T-helper 2 cell treated with Interferon-gamma antibody and Interleukin-4, amounts not matched to agents 5 μg/mL and 100 μg/mL, for 36 hours (primary cell): Measurements from ENCODE around the gene HECW1.

Experiments
- DNase-seq: peaks from one replicate; pipeline ENCODE4 v3.0.0; 2021; ENCODE audit warnings: low spot score
- H3K27ac Mint-ChIP-seq: one replicate; pipeline ENCODE4 v1.8.0; 2021; ENCODE audit warnings: mild to moderate bottlenecking, mixed read lengths
- H3K27me3 Mint-ChIP-seq: one replicate; pipeline ENCODE4 v1.8.0; 2021; ENCODE audit warnings: low read depth, mixed read lengths
- H3K36me3 Mint-ChIP-seq: one replicate; pipeline ENCODE4 v1.8.0; 2021; ENCODE audit warnings: low read depth, mixed read lengths
- H3K4me1 Mint-ChIP-seq: one replicate; pipeline ENCODE4 v1.8.0; 2021; ENCODE audit warnings: low read depth, mixed read lengths
- H3K4me3 Mint-ChIP-seq: one replicate; pipeline ENCODE4 v1.8.0; 2022; ENCODE audit warnings: mild to moderate bottlenecking, moderate library complexity, mixed read lengths
- H3K9me3 Mint-ChIP-seq: one replicate; pipeline ENCODE4 v1.8.0; 2021; ENCODE audit warnings: mixed read lengths

The HECW1 gene

GRCh38 chr7:43439631-43440401 is 327.4 kb downstream of the HECW1 start:
- H3K27me3 Mint-ChIP-seq: no peaks in the 10 kb centered on the region
- peak; percentile 40 for DNase-seq
- H3K9me3 Mint-ChIP-seq: no peaks in the 10 kb centered on the region
- peaks cover 1% of the 10 kb centered on the region for H3K4me1 Mint-ChIP-seq
- H3K36me3 Mint-ChIP-seq: no peaks in the 10 kb centered on the region
- no peak overlapping the region for H3K27ac Mint-ChIP-seq
- H3K4me3 Mint-ChIP-seq: no peak overlapping the region

DNA sequence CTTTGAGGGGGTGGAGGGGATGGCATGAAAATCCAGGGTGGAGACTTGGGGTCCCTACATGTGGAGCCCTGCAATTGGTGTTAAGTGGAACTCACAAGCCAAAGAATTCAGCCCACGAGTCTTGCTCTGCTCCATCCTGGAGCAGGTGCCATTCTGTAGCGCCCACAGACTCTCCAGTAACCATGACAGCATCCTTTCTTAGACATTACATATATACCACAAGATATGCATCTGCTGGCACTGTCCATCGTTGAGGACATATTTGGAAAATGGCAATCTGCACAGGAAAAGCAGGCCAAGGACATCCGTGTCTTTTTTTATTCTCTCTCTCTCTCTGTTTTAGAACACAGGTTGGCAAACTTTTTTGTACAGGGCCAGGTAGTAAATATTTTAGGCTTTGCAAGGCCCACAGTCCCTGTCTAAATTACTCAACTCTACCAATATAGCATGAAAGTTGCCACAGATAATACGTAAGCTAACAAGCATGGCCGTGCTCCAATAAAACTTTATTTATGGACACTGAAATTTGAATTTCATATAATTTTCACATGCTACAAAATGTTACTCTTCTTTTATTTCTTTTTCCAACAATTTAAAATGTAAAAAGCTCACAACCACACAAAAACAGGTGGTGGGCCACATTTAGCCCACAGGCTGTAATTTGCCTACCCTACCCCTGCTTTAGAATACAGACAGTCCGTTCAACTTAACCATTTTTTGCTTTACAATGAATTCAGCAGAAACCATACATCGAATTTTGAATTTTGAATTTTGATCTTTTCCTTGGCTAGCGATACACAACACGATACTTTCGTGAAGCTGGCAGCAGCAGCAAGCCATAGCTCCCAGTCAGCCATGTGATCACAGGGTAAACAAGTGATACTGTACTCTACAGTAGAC is 329.0 kb downstream of the HECW1 start:
- H3K36me3 Mint-ChIP-seq: no peaks in the 10 kb centered on the region
- no peak for DNase-seq
- H3K27ac Mint-ChIP-seq: no peak overlapping the region
- H3K4me1 Mint-ChIP-seq: peaks cover 1% of the 10 kb centered on the region
- no peak overlapping the region for H3K4me3 Mint-ChIP-seq
- no peaks in the 10 kb centered on the region for H3K27me3 Mint-ChIP-seq
- H3K9me3 Mint-ChIP-seq: no peaks in the 10 kb centered on the region

GRCh38 chr7:43443381-43443780 is 330.9 kb downstream of the HECW1 start:
- H3K27ac Mint-ChIP-seq: no peak overlapping the region
- no peaks in the 10 kb centered on the region for H3K9me3 Mint-ChIP-seq
- H3K4me3 Mint-ChIP-seq: no peak overlapping the region
- no peaks in the 10 kb centered on the region for H3K4me1 Mint-ChIP-seq
- no peaks in the 10 kb centered on the region for H3K27me3 Mint-ChIP-seq
- DNase-seq: no peak
- H3K36me3 Mint-ChIP-seq: no peaks in the 10 kb centered on the region

- Mint-ChIP-seq H3K36me3 (no peaks in the 10 kb centered on the region), H3K27ac (no peak overlapping the region), H3K27me3 (no peaks in the 10 kb centered on the region), H3K9me3 (no peaks in the 10 kb centered on the region), H3K4me3 (no peak overlapping the region), H3K4me1 (no peaks in the 10 kb centered on the region)
- no peak for DNase-seq
Observed at GRCh38 chr7:43444711-43445578, 332.5 kb downstream of the HECW1 start.

DNA sequence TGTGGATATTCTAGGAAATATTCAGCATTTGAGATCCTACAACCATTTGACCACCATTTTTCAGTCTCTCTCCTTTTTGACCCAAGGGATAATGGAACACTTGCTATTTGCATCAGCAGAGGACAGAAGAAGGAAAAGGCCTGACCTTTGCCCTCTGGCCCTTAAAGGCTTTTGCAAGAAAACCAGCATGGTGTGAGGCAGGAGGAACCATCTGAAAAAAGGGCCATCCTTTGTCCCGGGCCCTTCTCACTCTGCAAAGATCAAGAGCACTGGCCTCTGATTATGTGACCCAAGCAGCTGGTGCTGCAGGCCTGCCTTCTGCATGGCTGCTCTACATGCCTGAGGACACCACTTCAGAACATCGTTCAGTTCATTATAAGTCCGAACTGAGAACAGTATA is 337.1 kb downstream of the HECW1 start:
- Mint-ChIP-seq H3K4me1 (no peaks in the 10 kb centered on the region), H3K27ac (no peak overlapping the region)

GRCh38 chr7:43450894-43451293 is 338.4 kb downstream of the HECW1 start:
- H3K27ac Mint-ChIP-seq: no peak overlapping the region
- peaks cover 16% of the 10 kb centered on the region for H3K27me3 Mint-ChIP-seq
- no peaks in the 10 kb centered on the region for H3K9me3 Mint-ChIP-seq
- H3K4me3 Mint-ChIP-seq: no peak overlapping the region
- no peak for DNase-seq
- H3K4me1 Mint-ChIP-seq: peaks cover 6% of the 10 kb centered on the region
- H3K36me3 Mint-ChIP-seq: no peaks in the 10 kb centered on the region

More for the DNA sequence above, 337.1 kb downstream of the HECW1 start:
- no peak for DNase-seq
- H3K36me3 Mint-ChIP-seq: no peaks in the 10 kb centered on the region
- no peak overlapping the region for H3K4me3 Mint-ChIP-seq
- H3K9me3 Mint-ChIP-seq: no peaks in the 10 kb centered on the region
- H3K27me3 Mint-ChIP-seq: peaks cover 11% of the 10 kb centered on the region

DNA sequence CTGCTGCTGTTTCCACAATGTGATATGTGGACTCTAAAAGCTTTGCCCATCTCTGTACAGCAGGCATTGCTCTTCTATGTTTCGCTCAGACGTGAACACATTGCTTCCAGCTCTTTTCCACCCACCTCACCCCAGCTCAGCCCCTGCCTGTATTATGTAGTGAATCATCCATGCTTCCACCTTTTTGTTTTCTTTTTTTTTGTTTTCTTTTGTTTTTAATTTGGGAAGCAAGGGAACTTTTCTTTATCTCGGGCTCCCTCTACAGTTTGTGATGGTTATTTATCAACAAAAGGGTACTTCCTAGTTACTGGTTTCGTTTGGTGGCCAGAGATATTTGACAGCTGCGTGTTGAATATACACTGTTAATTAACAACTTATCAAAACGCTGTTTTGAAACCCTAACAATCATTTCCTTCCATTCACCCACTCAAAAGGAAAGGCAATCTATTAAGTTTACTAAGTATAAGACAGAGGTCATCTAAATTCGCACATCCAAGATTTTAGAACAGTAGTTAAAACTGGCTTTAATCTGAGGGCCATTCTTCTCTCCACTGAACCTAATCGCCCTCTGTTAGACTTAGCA is 342.6 kb downstream of the HECW1 start:
- H3K4me1 Mint-ChIP-seq: peaks cover 6% of the 10 kb centered on the region
- DNase-seq: no peak
- H3K27ac Mint-ChIP-seq: no peak overlapping the region
- H3K9me3 Mint-ChIP-seq: no peaks in the 10 kb centered on the region
- no peak overlapping the region for H3K4me3 Mint-ChIP-seq
- no peaks in the 10 kb centered on the region for H3K36me3 Mint-ChIP-seq
- H3K27me3 Mint-ChIP-seq: peaks cover 19% of the 10 kb centered on the region

DNA sequence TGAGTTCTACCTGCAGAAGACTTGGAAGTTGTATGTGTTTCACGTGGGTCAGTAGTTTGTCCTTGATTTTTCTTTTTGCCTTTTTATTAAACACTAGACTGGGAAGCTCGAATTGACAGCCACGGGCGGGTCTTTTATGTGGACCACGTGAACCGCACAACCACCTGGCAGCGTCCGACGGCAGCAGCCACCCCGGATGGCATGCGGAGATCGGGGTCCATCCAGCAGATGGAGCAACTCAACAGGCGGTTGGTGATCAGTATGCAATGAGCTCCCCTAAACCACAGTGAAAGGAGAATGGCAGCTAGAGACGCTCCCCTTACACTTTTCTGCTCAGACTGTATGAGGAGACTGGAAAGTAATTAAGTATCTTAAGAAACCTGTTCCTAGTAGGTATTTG is 343.8 kb downstream of the HECW1 start:
- Mint-ChIP-seq H3K27me3 (peaks cover 16% of the 10 kb centered on the region), H3K4me3 (no peak overlapping the region), H3K27ac (no peak overlapping the region), H3K36me3 (no peaks in the 10 kb centered on the region), H3K9me3 (no peaks in the 10 kb centered on the region), H3K4me1 (peaks cover 6% of the 10 kb centered on the region)
- DNase-seq: no peak

DNA sequence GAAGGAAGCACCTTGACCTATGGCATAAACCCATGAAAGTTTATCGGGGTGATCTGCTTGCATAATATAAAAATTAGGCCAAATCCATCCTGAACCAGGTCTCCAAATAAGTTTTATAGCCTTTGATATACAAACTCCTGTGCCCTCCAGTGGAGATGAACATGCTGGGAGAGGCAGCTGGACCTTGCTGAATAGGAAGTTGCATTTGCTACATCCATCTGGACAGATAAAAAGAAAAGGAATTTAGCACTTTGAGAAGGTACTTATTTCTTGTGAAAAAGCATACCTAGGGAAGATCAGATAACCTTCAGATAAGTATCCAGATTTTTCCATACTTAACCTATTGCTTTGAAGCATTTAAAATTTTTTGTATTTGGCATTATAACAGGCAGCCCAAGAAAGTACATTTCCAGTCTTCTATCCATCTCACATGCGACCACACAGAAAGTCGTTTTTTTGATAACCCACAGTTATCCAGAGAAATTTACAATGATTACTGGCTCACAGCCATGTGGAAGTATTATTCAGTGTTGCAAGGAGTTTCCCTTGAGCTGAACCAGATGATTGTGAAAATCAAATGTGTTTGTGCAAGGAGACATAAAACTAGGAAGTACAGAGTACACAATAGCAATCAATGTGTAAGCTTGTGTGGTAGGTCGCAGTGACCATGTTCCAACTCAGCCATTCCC is 346.0 kb downstream of the HECW1 start:
- no peaks in the 10 kb centered on the region for H3K9me3 Mint-ChIP-seq
- H3K27me3 Mint-ChIP-seq: peaks cover 9% of the 10 kb centered on the region
- no peak overlapping the region for H3K4me3 Mint-ChIP-seq
- DNase-seq: no peak
- H3K36me3 Mint-ChIP-seq: no peaks in the 10 kb centered on the region
- H3K4me1 Mint-ChIP-seq: peaks cover 6% of the 10 kb centered on the region
- H3K27ac Mint-ChIP-seq: no peak overlapping the region

GRCh38 chr7:43459019-43459337 is 346.5 kb downstream of the HECW1 start:
- no peak overlapping the region for H3K27ac Mint-ChIP-seq
- peaks cover 6% of the 10 kb centered on the region for H3K4me1 Mint-ChIP-seq

DNA sequence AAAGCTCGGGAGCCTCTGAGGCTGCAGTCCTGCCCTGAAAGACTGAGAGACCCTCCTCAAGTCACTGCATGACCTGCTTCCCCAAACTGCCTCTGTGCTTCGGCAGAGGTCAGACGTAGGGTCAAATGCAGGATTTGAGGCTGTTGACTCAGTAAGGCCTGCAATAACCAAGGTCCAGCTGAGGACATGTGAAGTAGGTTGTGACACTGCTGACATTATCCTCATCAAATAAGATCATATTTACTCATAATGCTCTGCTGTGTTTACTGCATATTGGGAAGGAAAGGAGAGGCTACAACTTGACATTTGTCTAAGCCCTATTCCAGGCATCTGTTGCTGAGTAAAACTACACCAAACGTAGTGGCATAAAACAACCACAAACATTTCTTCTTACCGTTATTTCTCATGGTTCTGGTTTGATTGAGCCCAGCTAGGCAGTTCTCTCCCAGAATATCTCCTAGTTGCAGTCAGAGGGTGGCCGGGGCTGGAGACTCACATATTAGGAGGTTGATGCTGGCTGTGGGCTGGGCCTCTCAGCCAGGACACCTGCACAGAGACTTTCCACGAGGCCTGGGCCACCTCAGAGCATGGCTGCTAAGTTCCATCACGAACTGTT is 348.4 kb downstream of the HECW1 start:
- H3K27me3 Mint-ChIP-seq: peaks cover 8% of the 10 kb centered on the region
- DNase-seq: no peak
- no peaks in the 10 kb centered on the region for H3K36me3 Mint-ChIP-seq
- H3K4me3 Mint-ChIP-seq: no peak overlapping the region
- H3K27ac Mint-ChIP-seq: no peak overlapping the region
- H3K4me1 Mint-ChIP-seq: no peaks in the 10 kb centered on the region
- H3K9me3 Mint-ChIP-seq: no peaks in the 10 kb centered on the region

More at GRCh38 chr7:43459019-43459337, 346.5 kb downstream of the HECW1 start:
- H3K9me3 Mint-ChIP-seq: no peaks in the 10 kb centered on the region
- no peak for DNase-seq
- peaks cover 12% of the 10 kb centered on the region for H3K27me3 Mint-ChIP-seq
- no peaks in the 10 kb centered on the region for H3K36me3 Mint-ChIP-seq
- H3K4me3 Mint-ChIP-seq: no peak overlapping the region

- H3K36me3 Mint-ChIP-seq: no peaks in the 10 kb centered on the region
- DNase-seq: no peak
- no peaks in the 10 kb centered on the region for H3K4me1 Mint-ChIP-seq
- H3K27me3 Mint-ChIP-seq: peaks cover 9% of the 10 kb centered on the region
- no peak overlapping the region for H3K27ac Mint-ChIP-seq
- H3K4me3 Mint-ChIP-seq: no peak overlapping the region
- H3K9me3 Mint-ChIP-seq: no peaks in the 10 kb centered on the region
Observed at GRCh38 chr7:43461349-43462024, 349.0 kb downstream of the HECW1 start.
